Neural progenitor cell (in vitro differentiated cells): ENCODE results near the gene HMG20A. TPM values are rescaled to one million over a fixed set of nuclear protein-coding genes. Genes with fewer than 3 reads are reported as not detected.

ENCODE experiments used
- DNase-seq: peaks from one replicate; pipeline ENCODE4 v3.0.0-alpha.2; 2016; ENCODE audit warnings: low spot score
- H2AFZ ChIP-seq: fragments of 200-600 bp; sonication (generic); replicated peaks from 2 replicates; pipeline ENCODE4 v1.6.1; 2016; ENCODE audit warnings: antibody characterized with exemption
- H3F3A ChIP-seq: fragments of 200-600 bp; sonication (generic); 2 replicates; pipeline ENCODE4 v1.6.1; 2016; ENCODE audit warnings: antibody characterized with exemption, low read depth
- H3K27ac ChIP-seq: fragments of 200-600 bp; sonication (generic); 2 replicates; pipeline ENCODE4 v1.5.1; 2016; ENCODE audit warnings: mild to moderate bottlenecking
- H3K27me3 ChIP-seq: fragments of 200-600 bp; sonication (generic); 2 replicates; pipeline ENCODE4 v1.6.1; 2016; ENCODE audit warnings: mild to moderate bottlenecking, moderate library complexity
- H3K36me3 ChIP-seq: fragments of 200-600 bp; sonication (generic); 2 replicates; pipeline ENCODE4 v1.5.1; 2016
- H3K4me1 ChIP-seq: fragments of 200-600 bp; sonication (generic); 2 replicates; pipeline ENCODE4 v1.6.1; 2016; ENCODE audit warnings: mixed run types
- H3K4me2 ChIP-seq: fragments of 200-600 bp; sonication (generic); 2 replicates; pipeline ENCODE4 v1.6.1; 2016
- H3K4me3 ChIP-seq: fragments of 200-600 bp; sonication (generic); 2 replicates; pipeline ENCODE4 v1.5.1; 2016
- H3K79me2 ChIP-seq: fragments of 200-600 bp; sonication (generic); 2 replicates; pipeline ENCODE4 v1.6.1; 2016; ENCODE audit warnings: low read depth
- H3K9ac ChIP-seq: fragments of 200-600 bp; sonication (generic); 2 replicates; pipeline ENCODE4 v1.6.1; 2016
- H3K9me3 ChIP-seq: fragments of 200-600 bp; sonication (generic); 2 replicates; pipeline ENCODE4 v1.5.1; 2016; ENCODE audit warnings: low read depth
- H4K20me1 ChIP-seq: fragments of 200-600 bp; sonication (generic); 2 replicates; pipeline ENCODE4 v1.6.1; 2016; ENCODE audit warnings: low read depth
- H3K27ac Mint-ChIP-seq: 3 replicates; pipeline ENCODE4 v1.8.0; 2021; ENCODE audit warnings: mixed read lengths
- H3K27me3 Mint-ChIP-seq: 2 replicates; pipeline ENCODE4 v1.8.0; 2022; ENCODE audit warnings: low read depth, mild to moderate bottlenecking, inconsistent platforms, moderate library complexity, mixed read lengths; ENCODE audit not compliant: insufficient read depth
- H3K36me3 Mint-ChIP-seq: 3 replicates; pipeline ENCODE4 v1.8.0; 2021; ENCODE audit warnings: mixed read lengths
- H3K4me1 Mint-ChIP-seq: 3 replicates; pipeline ENCODE4 v1.8.0; 2021; ENCODE audit warnings: mixed read lengths
- H3K4me3 Mint-ChIP-seq: 3 replicates; pipeline ENCODE4 v1.8.0; 2021; ENCODE audit warnings: mild to moderate bottlenecking, moderate library complexity, mixed read lengths
- H3K9me3 Mint-ChIP-seq: 3 replicates; pipeline ENCODE4 v1.8.0; 2020; ENCODE audit warnings: mixed read lengths
- EZH2 ChIP-seq: fragments of 200-600 bp; sonication (generic); IDR thresholded peaks from 2 replicates; pipeline ENCODE4 v1.6.1; 2017; ENCODE audit warnings: antibody characterized with exemption, mild to moderate bottlenecking, moderate library complexity
- EZH2phosphoT487 ChIP-seq: fragments of 200-600 bp; sonication (generic); IDR thresholded peaks from 2 replicates; pipeline ENCODE4 v1.6.1; 2017; ENCODE audit warnings: antibody characterized with exemption
- total RNA-seq: library from RNA; depleted of rRNA; stranded (reverse); fragments of >200 nt; gene quantifications from 2 replicates; pipeline ENCODE4 v1.2.3, GENCODE V29; 2015; ENCODE audit warnings: low replicate concordance
- TF ChIP-seq, protein P1 (sequence below): fragments of 200-600 bp; sonication (generic); IDR thresholded peaks from 2 replicates; pipeline ENCODE4 v1.5.1; 2017; ENCODE audit warnings: antibody characterized with exemption, mild to moderate bottlenecking

The HMG20A gene
- total RNA-seq, 1 donor from 2014 or later = 75.6 TPM

DNA sequence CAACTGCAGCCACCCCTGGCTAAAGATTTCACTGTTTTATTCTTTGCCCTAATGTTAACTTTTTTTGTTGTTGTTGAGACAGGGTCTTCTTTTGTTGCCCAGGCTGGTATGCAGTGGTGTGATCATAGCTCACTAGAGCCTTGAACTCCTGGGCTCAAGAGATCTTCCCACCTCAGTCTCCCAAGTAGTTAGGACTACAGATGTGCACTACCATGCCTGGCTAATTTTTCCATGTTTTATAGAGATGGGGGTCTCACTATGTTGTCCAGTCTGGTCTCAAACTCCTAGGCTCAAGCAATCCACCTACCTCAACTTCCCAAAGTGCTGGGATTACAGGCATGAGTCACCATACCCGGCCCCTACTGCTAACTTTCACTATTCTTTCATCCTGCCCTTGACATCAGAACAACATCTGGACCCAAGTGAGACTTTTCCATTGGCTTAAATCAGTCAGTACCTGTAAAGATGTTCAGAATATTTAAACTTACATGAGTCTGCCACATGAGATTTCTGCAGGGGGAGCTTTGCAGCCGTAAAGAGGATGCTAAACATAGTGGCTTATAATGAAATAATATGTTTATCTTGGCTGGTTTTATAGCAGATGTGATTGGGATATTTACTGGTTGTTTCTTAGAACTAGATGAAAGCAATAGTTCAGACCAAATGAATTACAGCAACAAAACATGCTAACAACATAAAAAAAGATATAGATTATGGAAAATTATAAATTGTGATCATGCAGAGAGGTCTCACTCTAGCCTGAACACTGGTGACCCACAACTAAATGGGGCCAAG, 73.6 kb downstream of the HMG20A start:
- H3K4me1 Mint-ChIP-seq = peaks cover 50% of the 10 kb centered on the region
- H3K4me3 ChIP-seq = no peak overlapping the region
- DNase-seq = no peak

DNA sequence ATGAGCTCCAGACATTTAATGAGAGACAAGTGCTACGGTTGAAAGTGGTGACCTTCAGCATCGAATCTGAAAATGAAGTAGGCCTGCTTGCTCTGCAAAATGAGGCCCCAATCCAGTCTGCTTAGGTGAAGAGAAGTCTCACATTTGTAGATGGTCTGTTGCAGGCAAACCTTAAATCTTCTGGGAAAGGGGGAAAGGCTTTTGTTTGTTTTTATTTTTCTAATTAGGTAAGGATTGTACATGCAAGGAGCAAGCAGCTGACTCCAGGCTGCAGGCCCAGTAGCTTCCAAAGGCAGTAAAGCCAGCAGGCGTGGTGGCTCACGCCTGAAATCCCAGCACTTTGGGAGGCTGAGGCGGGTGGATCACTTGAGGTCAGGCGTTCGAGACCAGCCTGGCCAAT, 74.3 kb downstream of the HMG20A start:
- no peak for DNase-seq
- TF ChIP-seq EZH2phosphoT487 = no peak
- TF ChIP-seq, protein P1, sequence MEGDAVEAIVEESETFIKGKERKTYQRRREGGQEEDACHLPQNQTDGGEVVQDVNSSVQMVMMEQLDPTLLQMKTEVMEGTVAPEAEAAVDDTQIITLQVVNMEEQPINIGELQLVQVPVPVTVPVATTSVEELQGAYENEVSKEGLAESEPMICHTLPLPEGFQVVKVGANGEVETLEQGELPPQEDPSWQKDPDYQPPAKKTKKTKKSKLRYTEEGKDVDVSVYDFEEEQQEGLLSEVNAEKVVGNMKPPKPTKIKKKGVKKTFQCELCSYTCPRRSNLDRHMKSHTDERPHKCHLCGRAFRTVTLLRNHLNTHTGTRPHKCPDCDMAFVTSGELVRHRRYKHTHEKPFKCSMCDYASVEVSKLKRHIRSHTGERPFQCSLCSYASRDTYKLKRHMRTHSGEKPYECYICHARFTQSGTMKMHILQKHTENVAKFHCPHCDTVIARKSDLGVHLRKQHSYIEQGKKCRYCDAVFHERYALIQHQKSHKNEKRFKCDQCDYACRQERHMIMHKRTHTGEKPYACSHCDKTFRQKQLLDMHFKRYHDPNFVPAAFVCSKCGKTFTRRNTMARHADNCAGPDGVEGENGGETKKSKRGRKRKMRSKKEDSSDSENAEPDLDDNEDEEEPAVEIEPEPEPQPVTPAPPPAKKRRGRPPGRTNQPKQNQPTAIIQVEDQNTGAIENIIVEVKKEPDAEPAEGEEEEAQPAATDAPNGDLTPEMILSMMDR = no peak
- TF ChIP-seq EZH2 = no peak
- Histone ChIP-seq H3K36me3 (no peaks in the 10 kb centered on the region), H2AFZ (no peak overlapping the region), H3K4me1 (peaks cover 44% of the 10 kb centered on the region), H3K4me2 (no peak overlapping the region), H3K9ac (no peak overlapping the region), H3K27ac (no peak overlapping the region), H4K20me1 (no peaks in the 10 kb centered on the region), H3K4me3 (no peak overlapping the region), H3F3A (peaks cover 32% of the 10 kb centered on the region), H3K9me3 (no peaks in the 10 kb centered on the region), H3K27me3 (no peaks in the 10 kb centered on the region), H3K79me2 (no peaks in the 10 kb centered on the region)
- peaks cover 12% of the 10 kb centered on the region for H3K27me3 Mint-ChIP-seq
- H3K27ac Mint-ChIP-seq = no peak overlapping the region
- peaks cover 3% of the 10 kb centered on the region for H3K36me3 Mint-ChIP-seq
- H3K9me3 Mint-ChIP-seq = no peaks in the 10 kb centered on the region
- peaks cover 51% of the 10 kb centered on the region for H3K4me1 Mint-ChIP-seq
- no peak overlapping the region for H3K4me3 Mint-ChIP-seq

More for the DNA sequence above, 73.6 kb downstream of the HMG20A start:
- peaks cover 46% of the 10 kb centered on the region for H3K4me1 ChIP-seq
- Mint-ChIP-seq H3K27me3 (peaks cover 13% of the 10 kb centered on the region), H3K36me3 (peaks cover 3% of the 10 kb centered on the region), H3K9me3 (no peaks in the 10 kb centered on the region), H3K4me3 (no peak overlapping the region), H3K27ac (no peak overlapping the region)
- H2AFZ ChIP-seq = no peak overlapping the region
- H3K79me2 ChIP-seq = no peaks in the 10 kb centered on the region
- H3K27me3 ChIP-seq = no peaks in the 10 kb centered on the region
- no peak overlapping the region for H3K4me2 ChIP-seq
- no peaks in the 10 kb centered on the region for H3K9me3 ChIP-seq
- H4K20me1 ChIP-seq = no peaks in the 10 kb centered on the region
- TF ChIP-seq EZH2 = no peak
- H3K36me3 ChIP-seq = no peaks in the 10 kb centered on the region
- H3K27ac ChIP-seq = no peak overlapping the region
- no peak overlapping the region for H3K9ac ChIP-seq
- peaks cover 26% of the 10 kb centered on the region for H3F3A ChIP-seq

DNA sequence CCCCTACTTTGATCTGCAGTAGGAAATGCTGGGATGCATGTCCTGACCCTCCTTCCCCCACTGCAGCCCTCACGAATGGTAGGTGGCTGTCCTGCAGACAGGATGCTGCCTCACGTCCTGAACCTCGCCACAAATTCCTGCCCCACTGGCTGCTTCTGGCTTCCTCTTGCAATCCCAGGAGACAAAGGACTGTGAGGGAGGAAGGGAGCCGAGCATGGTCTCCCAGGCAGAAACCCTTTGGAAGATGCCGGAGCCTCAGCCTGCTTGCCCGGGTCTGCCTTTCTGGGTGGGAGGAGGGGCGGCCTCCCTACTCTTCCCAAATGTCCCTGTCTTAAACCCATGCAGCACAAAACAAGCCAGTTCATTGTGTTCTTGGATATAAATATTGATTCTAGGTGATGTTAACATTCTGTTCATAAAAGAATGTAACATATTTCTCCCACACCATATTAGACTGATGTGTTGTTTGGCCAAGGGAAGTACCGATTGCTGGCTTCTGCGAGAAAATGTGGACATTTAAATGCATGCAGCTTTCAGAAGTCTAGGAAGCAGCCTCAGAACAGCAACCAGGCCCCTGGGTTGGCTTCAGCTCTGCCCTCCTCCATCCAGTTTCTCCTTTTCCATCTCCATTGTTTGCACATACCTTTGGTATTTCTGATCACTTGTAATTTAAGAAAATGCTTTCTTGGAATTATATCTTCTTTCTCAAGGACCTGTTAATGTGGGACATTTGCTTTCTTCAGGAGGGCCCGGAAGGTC, 75.3 kb downstream of the HMG20A start:
- H3K36me3 Mint-ChIP-seq = no peaks in the 10 kb centered on the region
- DNase-seq = peak; percentile 44
- TF ChIP-seq EZH2phosphoT487 (no peak), EZH2 (no peak)
- TF ChIP-seq, protein P1 = no peak
- Histone ChIP-seq H3K9me3 (no peaks in the 10 kb centered on the region), H3F3A (peaks cover 38% of the 10 kb centered on the region), H3K36me3 (no peaks in the 10 kb centered on the region), H3K4me1 (peaks cover 44% of the 10 kb centered on the region), H3K79me2 (no peaks in the 10 kb centered on the region), H3K27me3 (no peaks in the 10 kb centered on the region), H3K4me2 (peak overlapping the region; percentile 43), H3K4me3 (no peak overlapping the region), H3K9ac (no peak overlapping the region), H3K27ac (no peak overlapping the region), H2AFZ (peak overlapping the region; percentile 7), H4K20me1 (no peaks in the 10 kb centered on the region)
- H3K27me3 Mint-ChIP-seq = peaks cover 9% of the 10 kb centered on the region
- no peaks in the 10 kb centered on the region for H3K9me3 Mint-ChIP-seq
- no peak overlapping the region for H3K27ac Mint-ChIP-seq
- peaks cover 43% of the 10 kb centered on the region for H3K4me1 Mint-ChIP-seq
- H3K4me3 Mint-ChIP-seq = no peak overlapping the region
